Measurements from ENCODE around the gene CA9. TPM values are rescaled to one million over a fixed set of nuclear protein-coding genes. Genes with fewer than 3 reads are reported as not detected.
A peak's percentile ranks its signal among the peaks of the same experiment; 100 is the strongest.

The CA9 gene
- total RNA-seq, 1 donor from 2014 or later: 3.9 TPM

GRCh38 chr9:35718721-35719511 is 45.2 kb downstream of the CA9 start:
- intact Hi-C loops (cut with DNase I): no loop called here
- Histone ChIP-seq H3K4me3 (no peak overlapping the region), H3K27me3 (no peaks in the 10 kb centered on the region), H3K27ac (peak overlapping the region in 1 of 2 donors; percentile 19), H3K9me3 (no peaks in the 10 kb centered on the region), H3K36me3 (peaks cover 100% of the 10 kb centered on the region in 2 donors), H3K4me1 (peaks cover 0 to 3% of the 10 kb centered on the region in 2 donors)
- no peak for DNase-seq (ENCODE audit: low spot score in 2 of 2)
- TF ChIP-seq CTCF (IDR thresholded peaks at IDR 0.05): no peak

DNA sequence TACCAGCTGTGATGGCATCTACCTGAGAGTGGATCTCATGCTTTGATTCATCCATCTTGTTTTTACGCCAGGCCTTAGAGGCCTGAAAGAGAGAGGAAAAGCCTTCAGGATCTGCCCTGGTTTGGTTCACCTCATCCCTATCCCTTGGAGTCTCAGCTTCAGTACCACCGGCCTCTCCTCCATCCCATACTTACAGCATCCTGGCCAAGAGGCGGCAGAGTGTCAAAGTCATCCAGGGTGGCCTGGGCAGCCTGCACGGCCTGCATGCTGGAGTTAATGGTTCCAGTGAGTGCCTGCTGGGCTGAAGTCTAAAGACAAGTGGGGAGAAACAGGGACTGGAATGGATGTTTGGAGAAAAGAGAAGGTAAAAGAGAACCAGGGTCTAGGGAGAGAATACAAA is 45.8 kb downstream of the CA9 start:
- Histone ChIP-seq H3K36me3 (peaks cover 100% of the 10 kb centered on the region in 2 donors), H3K27me3 (no peaks in the 10 kb centered on the region), H3K4me1 (peaks cover 0 to 3% of the 10 kb centered on the region in 2 donors), H3K27ac (peak overlapping the region in 1 of 2 donors; percentile 19), H3K4me3 (no peak overlapping the region), H3K9me3 (no peaks in the 10 kb centered on the region)
- no peak for TF ChIP-seq CTCF (IDR thresholded peaks at IDR 0.05)
- no peak for DNase-seq (ENCODE audit: low spot score in 2 of 2)
- intact Hi-C loops (cut with DNase I): no loop called here

DNA sequence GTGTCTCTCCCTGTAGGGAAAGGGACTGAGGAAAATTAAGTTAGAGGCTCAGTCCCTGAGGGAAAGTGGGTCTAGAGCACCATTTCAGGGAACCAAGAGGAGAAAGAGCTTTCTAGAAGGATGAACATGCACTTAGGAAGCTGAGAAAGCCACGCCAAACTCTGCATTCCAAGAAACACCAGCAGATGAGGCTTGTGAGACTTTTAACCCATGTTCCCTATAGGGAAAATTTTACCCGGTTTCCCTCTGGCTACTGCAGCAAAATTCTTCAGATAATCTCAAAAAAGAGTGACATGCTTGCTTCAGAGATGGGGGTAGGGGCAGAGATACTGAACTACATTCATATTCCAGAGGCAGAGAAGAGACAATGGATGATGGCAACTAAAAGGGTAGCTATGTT is 49.7 kb downstream of the CA9 start:
- Histone ChIP-seq H3K4me1 (peaks cover 4 to 18% of the 10 kb centered on the region in 2 donors), H3K4me3 (no peak overlapping the region), H3K27ac (peak overlapping the region; percentile 8 to 22), H3K36me3 (peaks cover 72 to 80% of the 10 kb centered on the region in 2 donors), H3K9me3 (no peaks in the 10 kb centered on the region), H3K27me3 (no peaks in the 10 kb centered on the region)
- TF ChIP-seq CTCF (IDR thresholded peaks at IDR 0.05): no peak
- no peak for DNase-seq (ENCODE audit: low spot score in 2 of 2)
- intact Hi-C loops (cut with DNase I): loop anchor here (10.0 kb wide), 1 partner anchor 239 kb away; no protein-coding TSS in a partner anchor

DNA sequence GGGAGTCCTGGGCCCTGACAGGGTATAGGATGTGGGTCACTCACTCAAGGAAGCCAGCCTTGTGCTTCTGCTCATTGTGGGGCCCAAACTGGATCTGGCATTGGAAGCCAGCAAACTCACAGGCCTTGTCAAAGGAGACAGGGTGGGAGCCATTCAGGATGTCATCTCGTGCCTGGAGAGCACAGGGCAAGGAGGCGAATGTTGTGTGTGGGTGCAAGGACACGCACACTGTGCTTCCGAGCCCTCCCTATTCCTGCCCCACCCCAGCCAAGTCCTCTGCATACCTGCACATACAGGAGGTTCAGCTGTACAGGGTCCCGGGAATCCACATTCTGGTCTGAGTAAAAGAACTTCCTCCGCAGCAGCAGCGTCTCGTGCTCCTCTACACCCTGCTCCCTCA is 50.2 kb downstream of the CA9 start:
- no peak for TF ChIP-seq CTCF (IDR thresholded peaks at IDR 0.05)
- Histone ChIP-seq H3K9me3 (no peaks in the 10 kb centered on the region), H3K27ac (peak overlapping the region; percentile 8 to 22), H3K4me3 (no peak overlapping the region), H3K27me3 (no peaks in the 10 kb centered on the region), H3K36me3 (peaks cover 67 to 76% of the 10 kb centered on the region in 2 donors), H3K4me1 (peaks cover 7 to 20% of the 10 kb centered on the region in 2 donors)
- intact Hi-C loops (cut with DNase I): loop anchor here (10.0 kb wide), 1 partner anchor 239 kb away; no protein-coding TSS in a partner anchor
- no peak for DNase-seq (ENCODE audit: low spot score in 2 of 2)

DNA sequence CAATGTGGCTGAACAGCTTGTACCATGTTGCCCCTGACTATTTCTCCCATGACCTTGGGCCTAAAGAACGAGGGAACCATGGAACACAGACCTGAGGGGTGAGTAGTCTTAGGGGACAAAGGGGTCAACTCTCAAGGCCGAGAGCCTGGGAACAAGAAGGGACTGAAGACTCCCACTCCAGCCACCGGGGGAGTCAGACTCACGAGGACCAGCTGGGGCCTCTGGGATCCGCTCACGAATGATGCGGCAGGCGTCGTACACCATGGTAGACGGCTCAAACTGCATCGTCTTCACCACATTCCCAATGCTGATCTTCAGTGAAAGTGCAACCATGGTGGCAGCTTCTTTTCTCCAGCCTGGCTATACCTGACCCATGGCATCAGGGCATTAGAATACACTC is 51.6 kb downstream of the CA9 start:
- DNase-seq (ENCODE audit: low spot score in 2 of 2): no peak
- peak overlapping the region; percentile 98 to 99 for H3K27ac ChIP-seq
- intact Hi-C loops (cut with DNase I): loop anchor here (5.0 to 10.0 kb wide), 2 partner anchors 123 to 241 kb away; no protein-coding TSS in a partner anchor
- TF ChIP-seq CTCF (IDR thresholded peaks at IDR 0.05): no peak
- H3K4me3 ChIP-seq: no peak overlapping the region
- H3K36me3 ChIP-seq: peaks cover 53 to 61% of the 10 kb centered on the region in 2 donors
- no peaks in the 10 kb centered on the region for H3K9me3 ChIP-seq
- H3K27me3 ChIP-seq: no peaks in the 10 kb centered on the region
- H3K4me1 ChIP-seq: peaks cover 11 to 20% of the 10 kb centered on the region in 2 donors
